Heart left ventricle (tissue), 13 donors: ENCODE data around the gene SSU72.

Experiments used
- CTCF ChIP-seq, 12 donors: fragments of 200-600 bp; sonication (generic) in 4 of 12; IDR thresholded peaks; one replicate each; pipeline versions ENCODE4 v1.5.0 to v1.8.0; 2018 to 2022; ENCODE audit warnings: antibody characterized with exemption in 12 of 12, mild to moderate bottlenecking in 5 of 12
- POLR2A ChIP-seq, 2 donors: fragments of 450-650 bp; IDR thresholded peaks; one replicate each; pipeline ENCODE4 v1.6.1; 2017; ENCODE audit warnings: antibody characterized with exemption in 2 of 2, mild to moderate bottlenecking in 2 of 2, moderate library complexity in 2 of 2
- donor health status: ischemic (EF 13 %, LVEDD 7.1; RV severe dilation, severe dysfunction).
- donor health status: DM: no; HTN: yes; CAD: no.
- donor health status: DM: no; HTN: no; CAD: no.
- donor health status: ischemic (EF 25% LVEDD 6.9; RV normal size, moderate dysfunction).
- donor health status: ischemic (EF 25% LVEDD 5.7; RV mildly dilated, moderate dysfunction).
- donor health status: ischemic (EF 35%, LVEDD 5.7; RV mildly dilated, moderate dysfunction).
- donor health status: nonischemic (EF 11% LVEDD 7.7; RV severe dilation, severe dysfunction).
- donor health status: DM: yes; HTN: yes; CAD: no.
- donor health status: PGD.
- donor health status: ischemic (EF 29% LVEDD 5.4; RV normal size, mild dysfunction).
- donor health status: nonischemic (EF 23%, LVEDD 6.1; RV moderate dilation, normal function).

GRCh38 chr1:1558591-1558990, 16.1 kb downstream of the SSU72 start:
- no peak for TF ChIP-seq POLR2A (IDR thresholded peaks at IDR 0.05)
- TF ChIP-seq CTCF (IDR thresholded peaks at IDR 0.05) = no peak
